GM10248 (cell line): ENCODE data around the gene POPDC2.

Experiments
- CTCF ChIA-PET: fragments of 300-600 bp; sonication (Branson Sonifier 250); formaldehyde crosslinking; extraction: SDS; loops from one replicate; lab custom pipeline; 2021; ENCODE audit warnings: antibody characterized with exemption; lab: Yijun Ruan, JAX
- POLR2A ChIA-PET: fragments of 350-650 bp; sonication (Branson Sonifier 250); formaldehyde crosslinking; extraction: SDS; loops from one replicate; lab custom pipeline; 2020; ENCODE audit warnings: antibody characterized with exemption; lab: Yijun Ruan, JAX
- DNase-seq: peaks from one replicate; pipeline ENCODE4 v3.0.0; 2012; ENCODE audit errors: extremely low spot score
- CTCF ChIP-seq: IDR thresholded peaks from 2 replicates; pipeline ENCODE4 v1.5.1; 2012; ENCODE audit warnings: mild to moderate bottlenecking, low read depth; ENCODE audit errors: extremely low read depth, missing control alignments, control extremely low read depth

POPDC2 gene

GRCh38 chr3:119609301-119609700, 51.1 kb downstream of the POPDC2 start:
- POLR2A ChIA-PET = no interaction called here
- no peak for TF ChIP-seq CTCF
- CTCF ChIA-PET = interaction anchor here (1.0 to 2.3 kb wide), 7 partner anchors 9 to 66 kb away, joined by 3 to 19 read pairs (median 5); partner anchors contain the start of gene CD80
- DNase-seq = no peak

- ChIA-PET POLR2A (no interaction called here), CTCF (interaction anchor here (1.0 to 2.3 kb wide), 8 partner anchors 8 to 67 kb away, joined by 3 to 19 read pairs (median 4); partner anchors contain the start of gene CD80)
- no peak for DNase-seq
- TF ChIP-seq CTCF = no peak
Measured at GRCh38 chr3:119608405-119609000, 51.9 kb downstream of the POPDC2 start.

DNA sequence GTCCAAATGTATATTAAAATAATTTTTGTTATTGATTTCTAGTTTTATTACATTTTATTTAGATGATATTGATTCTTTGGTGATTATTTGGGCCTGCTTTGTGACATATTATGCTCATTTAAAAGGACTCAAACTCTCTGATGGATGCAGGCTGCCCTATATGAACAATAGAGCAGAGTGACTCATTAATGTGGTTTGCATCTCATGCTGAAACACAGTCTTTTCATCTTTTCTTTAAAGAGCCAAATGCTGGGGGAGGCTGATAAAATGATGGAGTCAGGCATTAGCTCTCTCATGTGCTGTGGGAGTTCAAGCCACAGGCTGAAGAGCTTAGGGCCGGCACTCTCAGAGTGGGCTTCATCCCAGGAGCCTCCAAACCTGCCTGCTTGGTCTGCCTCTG, 55.5 kb downstream of the POPDC2 start:
- ChIA-PET CTCF (interaction anchor here (0.9 to 5.1 kb wide), 3 partner anchors 15 to 76 kb away, joined by 3 to 26 read pairs (median 5); no protein-coding TSS in a partner anchor), POLR2A (no interaction called here)
- no peak for DNase-seq
- TF ChIP-seq CTCF = no peak

- TF ChIP-seq CTCF = no peak
- ChIA-PET CTCF (interaction anchor here (1.1 to 6.3 kb wide), 7 partner anchors 12 to 79 kb away, joined by 3 to 63 read pairs (median 41); partner anchors contain the start of gene ADPRH), POLR2A (no interaction called here)
Measured at GRCh38 chr3:119602676-119603075, 57.7 kb downstream of the POPDC2 start.

DNA sequence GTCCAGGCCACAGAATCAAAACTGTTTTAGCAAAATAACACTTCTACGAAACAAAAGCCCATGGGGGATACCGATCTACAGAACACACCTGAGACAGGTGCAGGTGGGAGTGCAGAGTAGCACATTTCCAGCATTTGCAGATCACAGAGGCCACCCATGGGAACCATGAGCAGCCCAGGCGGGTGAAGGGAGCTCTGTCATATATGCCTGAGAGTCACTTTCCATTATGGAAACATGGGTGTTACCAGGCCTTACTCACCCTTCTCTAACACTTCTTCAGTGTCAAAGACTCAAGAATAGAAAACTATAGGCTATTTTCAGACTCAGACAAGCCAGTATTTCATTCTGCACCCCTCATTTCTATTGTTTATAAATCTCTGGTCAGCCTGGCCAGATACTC, 59.2 kb downstream of the POPDC2 start:
- POLR2A ChIA-PET = interaction anchor here (1.3 to 1.6 kb wide), 4 partner anchors 19 to 75 kb away, joined by 3 to 7 read pairs (median 4); no protein-coding TSS in a partner anchor
- CTCF ChIA-PET = interaction anchor here (0.7 to 6.3 kb wide), 25 partner anchors 8 to 203 kb away, joined by 3 to 63 read pairs (median 15); partner anchors contain the start of genes ADPRH and CD80
- TF ChIP-seq CTCF = no peak
- DNase-seq = no peak

More at GRCh38 chr3:119602676-119603075, 57.7 kb downstream of the POPDC2 start:
- DNase-seq = no peak

GRCh38 chr3:119600732-119601131, 59.7 kb downstream of the POPDC2 start:
- POLR2A ChIA-PET = interaction anchor here (0.6 to 1.6 kb wide), 7 partner anchors 19 to 360 kb away, joined by 3 to 7 read pairs (median 4); partner anchors contain the start of gene B4GALT4
- peak; percentile 71 for DNase-seq
- peak; percentile 90 for TF ChIP-seq CTCF
- CTCF ChIA-PET = interaction anchor here (0.7 to 6.3 kb wide), 32 partner anchors 9 to 360 kb away, joined by 3 to 63 read pairs (median 7); partner anchors contain the start of genes ADPRH, B4GALT4 and CD80
